HG03432 (cell line): ENCODE data around the gene SVOPL.
"Not testable (repeated sequence)": the region's sequence is repeated elsewhere in the genome, so short reads cannot be mapped to it uniquely, and the experiment has no call there.

ENCODE experiments used
- ATAC-seq: cut with Tn5 transposase; IDR thresholded peaks from one replicate; pipeline ENCODE4 v1.9.1; 2021; ENCODE audit warnings: mild to moderate bottlenecking, moderate library complexity; ENCODE audit not compliant: unreplicated experiment

Gene SVOPL

GRCh38 chr7:138701537-138701923 lies 368 bp upstream of the SVOPL start:
- no peak for ATAC-seq

- no peak for ATAC-seq
Observed at GRCh38 chr7:138699661-138700060, 1.5 kb downstream of the SVOPL start.

DNA sequence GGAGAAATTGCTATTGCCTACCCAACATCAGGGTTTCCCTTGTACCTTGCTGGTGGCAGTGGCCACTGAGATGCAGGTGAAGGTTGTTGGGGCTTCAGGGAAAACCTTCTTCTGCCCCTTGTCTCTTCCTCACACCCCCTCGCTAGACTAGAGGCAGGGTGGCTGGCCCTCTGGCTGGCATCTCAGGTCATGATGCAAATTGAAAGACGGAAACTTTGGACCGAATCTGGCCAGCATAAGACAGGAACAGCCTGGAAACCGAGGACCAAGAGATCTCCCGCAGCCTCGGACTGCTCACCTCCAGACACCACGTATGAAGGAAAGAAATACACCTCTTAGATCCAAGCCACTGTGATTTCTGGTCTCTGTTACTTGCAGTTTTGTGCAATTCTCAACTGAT lies 2.9 kb downstream of the SVOPL start:
- ATAC-seq: no peak

GRCh38 chr7:138697535-138698182 lies 3.5 kb downstream of the SVOPL start:
- ATAC-seq: no peak

DNA sequence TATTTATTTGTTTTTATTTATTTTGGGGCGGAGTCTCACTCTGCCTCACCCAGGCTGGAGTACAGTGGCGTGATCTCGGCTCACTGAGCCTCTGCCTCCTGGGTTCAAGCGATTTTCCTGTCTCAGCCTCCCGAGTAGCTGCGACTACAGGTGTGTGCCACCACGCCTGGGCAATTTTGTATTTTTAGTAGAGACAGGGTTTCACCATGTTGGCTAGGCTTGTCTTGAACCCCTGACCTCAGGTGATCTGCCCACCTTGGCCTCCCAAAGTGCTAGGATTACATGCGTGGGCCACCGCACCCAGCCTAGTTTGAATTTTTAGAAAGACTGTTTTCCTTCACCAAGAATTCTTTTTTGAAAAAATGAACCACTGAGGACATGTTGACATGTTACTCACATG lies 5.4 kb downstream of the SVOPL start:
- not testable (repeated sequence) for ATAC-seq

GRCh38 chr7:138695106-138695505 lies 6.1 kb downstream of the SVOPL start:
- ATAC-seq: no peak

DNA sequence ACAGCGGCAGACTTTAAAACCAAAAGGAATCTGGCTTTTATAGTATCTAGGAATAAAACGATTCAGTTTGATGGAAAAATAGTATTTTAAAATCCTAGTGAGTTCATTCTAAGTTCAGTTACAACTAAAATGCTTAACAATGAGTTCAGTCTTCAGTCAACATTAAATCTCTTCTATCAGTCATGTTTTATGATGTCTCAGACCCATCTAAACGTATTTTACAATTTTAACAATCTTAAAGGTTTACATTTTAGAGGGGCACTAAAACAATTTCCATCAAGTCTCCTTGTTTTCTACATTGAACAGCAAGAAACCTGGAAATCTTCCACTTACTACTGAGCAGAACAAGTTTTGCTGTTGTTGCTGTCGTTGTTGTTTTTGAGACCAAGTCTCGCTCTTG lies 10.0 kb downstream of the SVOPL start:
- no peak for ATAC-seq

- ATAC-seq: no peak
Observed at GRCh38 chr7:138690495-138690894, 10.7 kb downstream of the SVOPL start.

DNA sequence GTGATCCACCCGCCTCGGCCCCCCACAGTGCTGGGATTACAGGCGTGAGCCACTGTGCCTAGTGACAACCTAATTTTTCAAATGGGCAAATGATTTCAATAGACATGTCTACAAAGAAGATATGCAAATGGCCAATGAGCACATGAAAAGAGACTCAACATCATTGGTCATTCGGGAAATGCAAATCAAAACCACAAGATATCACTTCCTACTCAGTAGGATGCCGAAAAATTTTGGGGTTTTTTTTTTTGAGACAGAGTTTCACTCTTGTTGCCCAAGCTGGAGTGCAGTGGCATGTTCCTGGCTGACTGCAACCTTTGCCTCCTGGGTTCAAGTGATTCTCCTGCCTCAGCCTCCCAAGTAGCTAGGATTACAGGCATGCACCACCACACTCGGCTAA lies 13.1 kb downstream of the SVOPL start:
- not testable (repeated sequence) for ATAC-seq

DNA sequence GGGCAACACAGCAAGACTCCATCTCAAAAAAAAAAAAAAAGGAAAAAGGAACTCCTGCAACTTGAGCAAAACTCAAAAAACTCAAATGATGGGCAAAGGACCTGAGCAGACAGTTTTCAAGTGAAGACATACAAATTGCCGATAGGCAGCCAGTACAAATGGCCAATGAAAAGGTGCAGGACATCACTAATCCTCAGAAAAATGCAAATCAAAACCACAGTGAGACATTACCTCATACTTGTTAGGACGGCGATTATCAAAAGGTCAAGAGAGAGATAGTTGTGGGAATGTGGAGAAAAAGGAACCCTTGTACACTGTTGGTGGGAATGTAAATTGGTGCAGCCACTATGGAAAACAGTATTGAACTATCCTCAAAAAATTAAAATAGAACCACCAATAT lies 16.8 kb downstream of the SVOPL start:
- ATAC-seq: no peak

DNA sequence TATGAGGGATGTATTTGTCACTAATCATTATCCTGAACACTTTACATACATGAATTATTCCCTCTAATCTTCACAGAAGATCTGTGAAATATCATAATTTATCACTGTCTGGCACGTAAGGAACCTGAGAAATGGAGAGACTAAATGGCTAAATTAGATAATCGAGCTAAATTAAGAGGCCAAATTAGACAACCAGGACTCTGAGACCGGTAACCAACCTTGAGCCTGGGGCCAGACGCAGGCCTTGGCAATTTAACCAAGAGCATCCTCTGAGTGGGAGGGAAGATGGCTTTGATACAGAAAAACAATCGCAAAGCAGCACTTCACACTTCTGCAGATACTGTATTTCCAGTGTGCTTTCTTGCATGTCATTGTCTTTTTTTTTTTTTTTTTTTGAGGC lies 21.4 kb downstream of the SVOPL start:
- no peak for ATAC-seq

GRCh38 chr7:138670594-138670993 lies 30.6 kb downstream of the SVOPL start:
- ATAC-seq: no peak

GRCh38 chr7:138669364-138669763 lies 31.8 kb downstream of the SVOPL start:
- no peak for ATAC-seq

DNA sequence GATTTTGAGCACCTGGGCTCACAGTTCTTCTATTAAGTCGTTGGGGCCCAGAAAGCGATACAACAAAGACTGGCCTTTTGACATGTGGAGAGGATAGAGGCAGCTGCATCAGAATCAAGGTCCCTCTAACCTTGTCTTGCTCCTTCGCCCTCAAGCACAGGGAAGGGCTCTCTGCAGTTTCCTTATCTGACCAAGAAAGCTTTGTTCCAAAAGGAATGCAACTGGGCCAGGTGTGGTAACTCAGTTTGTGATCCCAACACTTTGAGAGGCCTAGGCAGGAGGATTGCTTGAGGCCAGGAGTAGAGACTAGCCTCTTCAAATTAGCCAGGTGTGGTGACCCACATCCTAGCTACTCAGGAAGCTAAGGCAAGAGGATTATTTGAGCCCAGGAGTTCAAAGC lies 32.2 kb downstream of the SVOPL start:
- ATAC-seq: no peak

- no peak for ATAC-seq
Observed at GRCh38 chr7:138668229-138668596, 32.9 kb downstream of the SVOPL start.

GRCh38 chr7:138667535-138668228 lies 33.5 kb downstream of the SVOPL start:
- no peak for ATAC-seq

DNA sequence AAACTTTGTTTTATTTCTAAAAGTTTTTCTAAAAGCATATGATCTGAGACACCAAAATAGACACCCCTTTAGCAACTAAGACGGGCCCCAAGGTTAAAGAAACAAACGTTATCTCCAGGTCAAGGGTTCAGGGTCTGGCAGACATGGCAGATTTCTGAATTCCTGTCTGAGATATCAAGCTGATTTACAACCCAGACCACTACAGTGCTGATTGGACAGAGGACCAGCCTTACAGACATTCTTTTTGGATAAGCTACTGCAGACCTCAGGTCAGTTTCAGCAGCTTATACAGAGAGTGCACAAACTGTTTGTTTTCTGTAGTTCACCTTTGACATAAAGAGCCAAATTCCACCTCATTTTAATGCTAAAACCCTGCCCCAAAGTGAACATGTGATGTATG lies 34.8 kb downstream of the SVOPL start:
- ATAC-seq: no peak

GRCh38 chr7:138665669-138666140 lies 35.5 kb downstream of the SVOPL start:
- no peak for ATAC-seq

DNA sequence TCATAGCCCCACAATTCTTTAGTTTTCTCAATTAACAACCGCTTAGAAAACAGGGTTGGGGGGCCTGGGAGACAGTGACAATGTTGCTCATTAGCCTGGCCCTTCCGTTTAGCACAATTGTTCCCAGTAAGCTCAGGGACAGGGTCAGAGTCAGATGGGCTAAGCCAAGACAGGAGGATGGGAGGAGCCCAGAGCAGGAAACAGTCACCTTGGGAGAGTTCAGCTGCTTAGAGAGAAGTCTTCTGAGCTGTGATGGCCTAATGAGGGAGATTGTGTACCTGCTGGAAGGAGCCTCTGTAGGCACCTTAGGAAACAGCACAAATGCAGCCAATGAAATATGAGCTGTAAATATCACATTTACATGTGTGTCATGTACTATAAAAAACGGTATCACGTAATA lies 35.9 kb downstream of the SVOPL start:
- ATAC-seq: no peak

DNA sequence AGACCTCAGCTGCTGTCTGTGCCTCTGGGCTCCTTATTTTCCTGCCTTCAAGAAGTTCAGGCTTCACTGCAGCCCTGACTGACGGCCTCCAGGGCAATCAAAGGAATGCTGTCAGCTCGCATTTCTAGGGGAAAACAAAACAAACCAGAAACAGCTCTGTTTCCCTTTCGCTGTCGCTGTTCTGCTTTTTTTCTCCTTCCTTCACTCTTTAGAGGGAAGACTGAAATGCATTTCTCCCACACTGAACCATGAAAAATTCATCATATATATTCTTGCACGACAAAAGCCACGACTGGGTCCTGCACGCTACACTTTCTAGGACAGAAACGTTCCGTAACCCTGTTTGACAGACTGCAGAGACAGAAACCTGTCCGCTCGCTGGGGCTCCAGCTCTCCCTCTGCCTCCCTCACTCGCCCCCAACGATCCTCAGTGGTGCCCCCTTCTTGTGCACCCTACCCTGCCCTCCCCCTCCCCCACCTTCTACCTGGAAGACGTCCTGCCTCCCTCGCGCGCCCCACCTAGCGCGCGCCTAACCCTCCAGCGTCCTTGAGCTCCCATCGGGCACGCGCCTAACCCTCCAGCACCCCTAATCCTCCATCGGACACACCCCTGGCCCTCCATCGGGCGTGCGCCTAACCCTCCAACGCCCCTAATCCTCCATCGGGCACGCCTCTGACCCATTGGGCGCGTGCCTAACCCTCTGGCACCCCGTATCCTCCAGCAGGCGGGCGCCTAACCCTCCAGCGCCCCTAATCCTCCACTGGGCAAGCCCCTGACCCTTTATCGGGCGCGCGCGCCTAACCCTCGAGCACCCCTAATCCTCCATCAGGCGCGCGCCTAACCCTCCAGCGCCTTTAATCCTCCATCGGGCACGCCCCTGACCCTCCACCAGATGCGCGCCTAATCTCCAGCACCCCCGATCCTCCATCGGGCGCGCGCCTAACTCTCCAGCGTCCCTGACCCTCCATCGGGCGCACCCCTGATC lies 37.1 kb downstream of the SVOPL start:
- no peak for ATAC-seq

GRCh38 chr7:138662991-138663320 lies 38.2 kb downstream of the SVOPL start:
- no peak for ATAC-seq
